HEK293 (cell line): ENCODE results near the gene LMO3.

Source experiments
- CTCF ChIP-seq: fragments of 450-650 bp; formaldehyde crosslinking; IDR thresholded peaks from 2 replicates; pipeline ENCODE4 v1.5.1; 2016; ENCODE audit warnings: missing biosample characterization, missing genetic modification characterization
- ZNF335 ChIP-seq: fragments of 450-650 bp; formaldehyde crosslinking; conservative IDR thresholded peaks from 2 replicates; pipeline ENCODE4 v1.5.1; 2016; ENCODE audit warnings: missing biosample characterization, missing genetic modification characterization

GRCh38 chr12:16593546-16593945 lies 12.4 kb downstream of the LMO3 start:
- TF ChIP-seq CTCF (tag by site-specific recombination) (no peak), ZNF335 (tag by site-specific recombination) (no peak)
